Colon (tissue), 2 donors: ENCODE results near the gene METAP1.
"Not testable (repeated sequence)": the region's sequence is repeated elsewhere in the genome, so short reads cannot be mapped to it uniquely, and the experiment has no call there.

ENCODE experiments used
- FAIRE-seq: peaks from 2 replicates; lab custom pipeline; 2012; peaks lifted over from hg19 to GRCh38; lab: Jason Lieb, UNC
- donor health status: control.
- donor health status: control.

Gene METAP1

DNA sequence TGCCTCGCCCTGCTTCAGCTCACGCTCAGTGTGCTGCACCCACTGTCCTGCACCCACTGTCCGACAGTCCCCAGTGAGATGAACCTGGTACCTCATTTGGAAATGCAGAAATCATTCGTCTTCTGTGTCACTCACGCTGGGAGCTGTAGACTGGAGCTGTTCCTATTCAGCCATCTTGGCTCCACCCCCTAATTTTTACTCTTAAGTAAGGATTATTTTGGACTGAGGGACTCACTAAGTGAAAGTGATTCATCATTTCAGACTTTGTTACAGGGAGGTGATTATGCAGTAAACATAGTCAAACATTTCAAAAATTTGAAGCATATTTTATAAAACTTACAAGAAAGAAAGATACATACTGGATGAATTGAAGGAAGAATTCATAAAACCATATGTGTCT lies 104.3 kb downstream of the METAP1 start:
- not testable (repeated sequence) for FAIRE-seq

DNA sequence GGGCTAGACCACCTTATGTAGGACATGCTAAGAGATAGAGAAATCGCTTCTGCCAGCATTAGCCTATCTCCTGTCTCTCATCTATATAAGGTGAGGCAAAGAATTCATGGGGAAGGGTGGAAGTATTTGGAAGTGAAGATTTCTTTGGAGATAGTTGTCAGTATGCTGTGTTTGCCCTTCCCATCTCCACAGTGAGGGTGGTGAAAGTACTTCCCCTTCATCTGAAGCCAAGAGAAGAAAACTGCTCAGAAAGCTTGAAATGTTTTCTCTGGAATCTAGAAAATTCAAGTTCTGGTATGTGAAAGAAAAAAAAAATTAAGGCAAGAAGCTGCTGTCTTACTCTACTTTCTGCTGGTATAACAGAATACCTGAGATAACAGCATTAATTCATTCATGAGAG lies 105.4 kb downstream of the METAP1 start:
- no peak for FAIRE-seq

DNA sequence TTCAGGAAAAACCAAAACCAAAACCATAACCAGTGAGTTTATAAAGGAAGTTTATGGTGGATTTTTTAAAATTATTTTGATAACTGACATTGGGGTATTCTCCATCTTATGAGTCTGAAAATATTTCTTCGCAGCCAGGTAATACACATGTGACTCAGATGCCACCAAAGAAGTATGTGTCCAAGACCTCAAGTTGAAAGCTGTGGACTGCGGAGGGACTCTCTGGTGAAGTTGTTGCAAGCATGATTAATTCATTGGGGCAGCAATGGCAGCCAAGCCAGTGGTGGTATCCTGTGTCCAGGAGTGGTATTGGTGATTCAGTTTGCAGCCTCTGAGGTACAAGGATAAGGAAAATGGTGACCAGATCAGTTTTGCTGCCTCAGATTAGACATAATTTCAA lies 107.1 kb downstream of the METAP1 start:
- no peak for FAIRE-seq

DNA sequence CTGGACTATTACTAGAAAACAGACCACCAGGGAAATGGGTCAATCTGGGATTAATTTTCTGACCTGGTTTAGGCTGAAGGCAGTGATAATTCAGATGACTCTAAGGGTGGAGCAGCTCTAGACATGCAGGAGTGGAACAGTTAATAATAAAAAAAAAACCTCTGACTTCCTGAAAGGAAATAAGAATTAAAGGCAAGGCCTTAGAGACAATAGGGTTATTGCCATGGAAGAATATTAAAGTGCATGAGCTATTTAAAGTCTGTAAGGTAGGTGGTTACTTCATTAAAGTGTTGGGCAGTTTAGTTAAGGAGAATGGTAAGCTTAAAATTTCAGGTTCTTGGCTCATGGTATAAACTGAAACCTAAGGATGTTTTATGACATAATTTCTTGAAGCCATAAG lies 107.6 kb downstream of the METAP1 start:
- FAIRE-seq: no peak

DNA sequence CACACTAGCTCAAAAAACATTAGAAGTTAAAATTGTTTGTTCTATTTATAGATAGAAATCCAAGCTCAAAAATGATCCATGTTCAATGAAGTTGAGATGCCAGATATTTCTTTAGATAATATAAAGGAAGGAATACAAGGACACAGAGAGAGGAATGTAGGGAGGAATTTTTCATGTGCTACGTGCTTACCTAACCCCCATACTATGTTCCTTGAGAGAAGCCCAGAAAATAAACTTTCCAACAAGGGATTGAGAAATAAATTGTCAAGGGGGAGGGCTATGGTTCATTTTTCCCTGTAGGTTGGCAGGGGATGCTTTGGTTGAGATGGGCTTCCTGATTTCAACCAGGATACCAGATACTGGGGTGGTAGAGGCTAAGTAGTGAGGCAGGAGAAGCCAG lies 108.6 kb downstream of the METAP1 start:
- FAIRE-seq: no peak

DNA sequence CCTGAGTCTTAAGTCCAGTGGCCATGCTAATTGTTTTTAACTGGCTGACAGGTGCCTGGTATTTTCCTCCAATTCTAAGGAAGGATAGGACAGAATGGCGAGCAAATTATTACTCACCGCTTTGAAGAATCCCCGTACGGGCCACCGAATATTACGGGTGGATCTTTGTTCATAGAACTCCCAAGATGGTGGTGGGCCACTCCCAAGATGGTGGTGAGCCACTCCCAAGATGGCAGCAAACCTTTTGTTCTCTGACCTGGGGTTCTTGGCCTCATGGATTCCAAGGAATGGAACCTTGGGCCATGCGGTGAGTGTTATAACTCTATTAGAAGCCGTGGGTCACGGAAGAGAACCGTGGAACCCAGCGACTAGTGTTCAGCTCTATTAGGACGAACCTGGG lies 113.8 kb downstream of the METAP1 start:
- not testable (repeated sequence) for FAIRE-seq
